Smooth muscle cell (in vitro differentiated cells): ENCODE data around the gene PCSK4. TPM values are rescaled to one million over a fixed set of nuclear protein-coding genes. Genes with fewer than 3 reads are reported as not detected.

Experiments
- DNase-seq: peaks from one replicate; lab custom pipeline; 2025; ENCODE audit not compliant: unreplicated experiment; lab: John Stamatoyannopoulos, UW
- H2AFZ ChIP-seq: fragments of 200-600 bp; sonication (generic); 2 replicates; pipeline ENCODE4 v1.6.0; 2016; ENCODE audit warnings: antibody characterized with exemption, low read depth, mild to moderate bottlenecking
- H3F3A ChIP-seq: fragments of 200-600 bp; sonication (generic); 2 replicates; pipeline ENCODE4 v1.6.0; 2017; ENCODE audit warnings: antibody characterized with exemption, low read depth
- H3K27ac ChIP-seq: fragments of 200-600 bp; sonication (generic); 2 replicates; pipeline ENCODE4 v1.5.1; 2016; ENCODE audit warnings: low read depth, mild to moderate bottlenecking
- H3K27me3 ChIP-seq: fragments of 200-600 bp; sonication (generic); 2 replicates; pipeline ENCODE4 v1.6.1; 2016; ENCODE audit warnings: low read depth, mild to moderate bottlenecking
- H3K36me3 ChIP-seq: fragments of 200-600 bp; sonication (generic); 2 replicates; pipeline ENCODE4 v1.5.1; 2016; ENCODE audit warnings: low read depth
- H3K4me1 ChIP-seq: fragments of 200-600 bp; sonication (generic); 2 replicates; pipeline ENCODE4 v1.5.1; 2016; ENCODE audit warnings: low read depth
- H3K4me2 ChIP-seq: fragments of 200-600 bp; sonication (generic); 2 replicates; pipeline ENCODE4 v1.6.0; 2016; ENCODE audit warnings: mild to moderate bottlenecking
- H3K4me3 ChIP-seq: fragments of 200-600 bp; sonication (generic); 2 replicates; pipeline ENCODE4 v1.5.1; 2016; ENCODE audit warnings: mild to moderate bottlenecking
- H3K79me2 ChIP-seq: fragments of 200-600 bp; sonication (generic); 2 replicates; pipeline ENCODE4 v1.6.0; 2016; ENCODE audit warnings: low read depth, mild to moderate bottlenecking
- H3K9ac ChIP-seq: fragments of 200-600 bp; sonication (generic); 2 replicates; pipeline ENCODE4 v1.6.0; 2016; ENCODE audit warnings: low read depth
- H3K9me3 ChIP-seq: fragments of 200-600 bp; sonication (generic); replicated peaks from 2 replicates; pipeline ENCODE4 v1.5.1; 2016; ENCODE audit warnings: low read depth
- H4K20me1 ChIP-seq: fragments of 200-600 bp; sonication (generic); 2 replicates; pipeline ENCODE4 v1.6.0; 2016; ENCODE audit warnings: low read depth
- CTCF ChIP-seq: fragments of 200-600 bp; sonication (generic); IDR thresholded peaks from 2 replicates; pipeline ENCODE4 v1.5.1; 2017; ENCODE audit warnings: borderline replicate concordance, mild to moderate bottlenecking, antibody characterized with exemption; ENCODE audit not compliant: insufficient read depth, poor library complexity, severe bottlenecking
- WGBS: methylation state at CpG from one replicate; pipeline ENCODE4 v1.1.7; 2016; ENCODE audit warnings: low lambda C conversion rate; 5-methylcytosine and 5-hydroxymethylcytosine counted together
- polyA plus RNA-seq: library from polyadenylated mRNA; unstranded; fragments of >200 nt; fragmentation: Nextera tagmentation; extraction: Ambion mirVana; gene quantifications from 2 replicates; pipeline ENCODE4 v1.2.1, GENCODE V29; 2016
- total RNA-seq: library from RNA; depleted of rRNA; stranded (reverse); fragments of >200 nt; gene quantifications from 2 replicates; pipeline ENCODE4 v1.2.3, GENCODE V29; 2014

Gene PCSK4
- total and polyA plus RNA-seq, 2 experiments from 2014 or later, result 1.7 to 8.7 TPM

DNA sequence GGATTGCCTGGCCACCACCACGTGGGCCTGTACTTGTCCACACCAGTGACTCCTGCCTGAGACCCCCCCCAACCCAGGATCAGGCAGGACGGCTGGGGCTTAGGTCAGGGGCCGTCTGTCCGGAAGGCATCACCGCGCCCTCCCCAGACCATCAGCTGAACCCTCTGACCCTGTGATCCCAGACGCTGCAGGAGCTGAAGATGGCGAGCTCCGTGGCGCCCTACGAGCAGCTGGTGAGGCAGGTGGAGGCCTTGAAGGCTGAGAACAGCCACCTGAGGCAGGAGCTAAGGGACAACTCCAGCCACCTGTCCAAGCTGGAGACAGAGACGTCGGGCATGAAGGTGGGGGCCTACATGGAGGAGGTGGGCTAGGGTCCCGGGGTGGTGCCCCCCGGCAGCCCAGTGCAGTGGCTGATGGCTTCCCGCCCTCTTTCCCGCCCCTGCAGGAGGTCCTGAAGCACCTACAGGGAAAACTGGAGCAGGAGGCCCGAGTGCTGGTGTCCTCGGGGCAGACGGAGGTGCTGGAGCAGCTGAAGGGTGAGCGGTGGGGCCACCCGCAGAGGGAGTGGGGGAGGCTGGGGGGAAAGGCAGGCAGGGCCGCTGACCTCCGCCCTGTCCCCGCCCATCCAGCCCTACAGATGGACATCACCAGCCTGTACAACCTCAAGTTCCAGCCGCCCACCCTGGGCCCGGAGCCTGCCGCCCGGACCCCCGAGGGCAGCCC lies 37.2 kb downstream of the PCSK4 start:
- Histone ChIP-seq H3K4me3 (no peak overlapping the region), H3K9ac (no peak overlapping the region), H3F3A (no peaks in the 10 kb centered on the region), H4K20me1 (peaks cover 11% of the 10 kb centered on the region), H3K9me3 (no peaks in the 10 kb centered on the region), H3K4me1 (peaks cover 11% of the 10 kb centered on the region), H3K4me2 (no peak overlapping the region), H3K36me3 (no peaks in the 10 kb centered on the region), H3K27me3 (peaks cover 84% of the 10 kb centered on the region), H3K79me2 (no peaks in the 10 kb centered on the region), H2AFZ (no peak overlapping the region), H3K27ac (no peak overlapping the region)
- no peak for TF ChIP-seq CTCF
- DNase-seq, result no peak
- WGBS, result 85% methylated on average over 28 of the region's 30 CpGs

DNA sequence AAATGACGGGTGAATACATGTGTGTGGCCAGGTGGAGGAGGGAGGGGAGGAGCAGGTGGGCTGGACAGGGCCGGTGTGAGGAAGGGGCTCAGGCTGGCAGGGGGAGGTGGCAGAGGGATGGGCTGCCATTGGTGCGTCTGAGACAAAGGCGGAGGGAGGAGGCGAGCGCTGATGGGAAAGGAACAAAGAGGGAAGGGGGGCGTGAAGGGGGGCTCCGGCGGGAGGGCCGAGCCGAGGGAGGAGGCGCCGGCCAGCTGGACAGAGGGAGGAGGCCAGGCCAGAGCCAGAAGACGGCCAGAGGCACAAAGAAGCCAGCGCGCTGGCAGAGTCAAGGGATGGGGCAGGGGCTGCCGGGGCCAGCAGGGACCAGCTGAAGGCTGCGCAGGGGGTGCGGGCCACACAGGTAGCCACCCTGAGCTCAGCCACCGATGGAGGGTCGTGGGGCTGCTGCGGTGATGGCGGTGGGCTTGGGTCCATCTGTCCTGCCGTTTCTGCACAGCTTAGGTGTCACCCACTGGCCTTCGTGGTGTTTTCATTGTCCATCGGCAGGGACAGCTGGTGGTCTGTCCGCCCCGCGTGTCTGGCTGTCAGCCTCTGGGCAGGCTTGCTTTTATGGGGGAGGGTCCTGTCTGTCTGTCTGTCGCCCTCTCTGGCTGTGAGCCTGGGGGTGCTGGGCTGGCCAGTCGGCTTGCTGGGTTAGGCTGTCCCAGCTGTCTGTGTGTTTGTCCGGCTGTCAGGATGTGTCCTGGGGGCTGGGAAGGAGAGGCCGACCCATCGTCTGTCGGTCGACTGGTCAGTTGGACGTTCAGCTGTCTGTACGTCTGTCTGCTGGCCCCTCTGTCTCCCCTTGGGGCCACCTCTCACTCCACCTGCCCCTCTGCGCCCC lies 38.0 kb downstream of the PCSK4 start:
- Histone ChIP-seq H3K4me1 (peaks cover 11% of the 10 kb centered on the region), H3F3A (no peaks in the 10 kb centered on the region), H3K4me2 (no peak overlapping the region), H3K79me2 (no peaks in the 10 kb centered on the region), H4K20me1 (peaks cover 11% of the 10 kb centered on the region), H3K4me3 (no peak overlapping the region), H3K9me3 (no peaks in the 10 kb centered on the region), H2AFZ (no peak overlapping the region), H3K36me3 (no peaks in the 10 kb centered on the region), H3K27me3 (peaks cover 90% of the 10 kb centered on the region), H3K9ac (no peak overlapping the region), H3K27ac (no peak overlapping the region)
- no peak for DNase-seq
- WGBS, result 80% methylated on average over 23 of the region's 39 CpGs
- no peak for TF ChIP-seq CTCF

- H3K36me3 ChIP-seq, result no peaks in the 10 kb centered on the region
- no peak overlapping the region for H3K4me3 ChIP-seq
- H3K9ac ChIP-seq, result no peak overlapping the region
- H3K4me2 ChIP-seq, result no peak overlapping the region
- H3K4me1 ChIP-seq, result peaks cover 19% of the 10 kb centered on the region
- 74% methylated on average over 22 of the region's 22 CpGs for WGBS
- H4K20me1 ChIP-seq, result peaks cover 19% of the 10 kb centered on the region
- H3K79me2 ChIP-seq, result no peaks in the 10 kb centered on the region
- no peaks in the 10 kb centered on the region for H3F3A ChIP-seq
- no peak overlapping the region for H2AFZ ChIP-seq
- no peak for DNase-seq
- H3K27ac ChIP-seq, result no peak overlapping the region
- no peaks in the 10 kb centered on the region for H3K9me3 ChIP-seq
- H3K27me3 ChIP-seq, result peaks cover 94% of the 10 kb centered on the region
- TF ChIP-seq CTCF, result no peak
Observed at GRCh38 chr19:1450735-1451731, 39.1 kb downstream of the PCSK4 start.
